Neural cell (in vitro differentiated cells): ENCODE measurements around the gene CTNNA1. TPM values are rescaled to one million over a fixed set of nuclear protein-coding genes. Genes with fewer than 3 reads are reported as not detected.

Experiments
- H2AFZ ChIP-seq: fragments of 200-600, 300-800 bp; sonication (generic), shearing (Covaris generic); 2 replicates; pipeline ENCODE4 v1.6.0; 2014; ENCODE audit warnings: low read depth, mild to moderate bottlenecking, antibody characterized with exemption, low read length, moderate library complexity
- H3F3A ChIP-seq: fragments of 200-600 bp; shearing (Covaris generic); 2 replicates; pipeline ENCODE4 v1.6.1; 2016; ENCODE audit warnings: mild to moderate bottlenecking, moderate library complexity, mixed read lengths, antibody characterized with exemption, low read length; ENCODE audit not compliant: insufficient read depth, poor library complexity, severe bottlenecking
- H3K27ac ChIP-seq: fragments of 200-600, 300-800 bp; sonication (generic), shearing (Covaris generic); 2 replicates; pipeline ENCODE4 v1.5.1; 2014; ENCODE audit warnings: mild to moderate bottlenecking, low read length, moderate library complexity
- H3K27me3 ChIP-seq: fragments of 300-800, 200-600 bp; sonication (generic), shearing (Covaris generic); 2 replicates; pipeline ENCODE4 v1.6.0; 2014; ENCODE audit warnings: mild to moderate bottlenecking, low read depth, low read length, moderate library complexity; ENCODE audit not compliant: insufficient read depth
- H3K36me3 ChIP-seq: fragments of 300-800, 200-600 bp; sonication (generic), shearing (Covaris generic); 2 replicates; pipeline ENCODE4 v1.5.1; 2014; ENCODE audit warnings: mild to moderate bottlenecking, antibody characterized with exemption, low read length, moderate library complexity; ENCODE audit not compliant: insufficient read depth
- H3K4me2 ChIP-seq: fragments of 300-800, 200-600 bp; sonication (generic), shearing (Covaris generic); 2 replicates; pipeline ENCODE4 v1.6.0; 2014; ENCODE audit warnings: mild to moderate bottlenecking, low read length
- H3K4me3 ChIP-seq: fragments of 300-800, 200-600 bp; sonication (generic), shearing (Covaris generic); 2 replicates; pipeline ENCODE4 v1.5.1; 2014; ENCODE audit warnings: mild to moderate bottlenecking, low read length, moderate library complexity
- H3K79me2 ChIP-seq: fragments of 200-600 bp; shearing (Covaris generic); replicated peaks from 2 replicates; pipeline ENCODE4 v1.6.0; 2014; ENCODE audit warnings: mild to moderate bottlenecking, low read length, moderate library complexity; ENCODE audit not compliant: insufficient read depth
- H3K9ac ChIP-seq: fragments of 300-800, 200-600 bp; sonication (generic), shearing (Covaris generic); 2 replicates; pipeline ENCODE4 v1.6.1; 2016; ENCODE audit warnings: mild to moderate bottlenecking, low read length, mixed read lengths
- H3K9me2 ChIP-seq: fragments of 200-600 bp; shearing (Covaris generic); 2 replicates; pipeline ENCODE4 v1.6.1; 2016; ENCODE audit warnings: mild to moderate bottlenecking, low read length, mixed read lengths; ENCODE audit not compliant: insufficient read depth
- H3K9me3 ChIP-seq: fragments of 200-600, 300-800 bp; sonication (generic), shearing (Covaris generic); 2 replicates; pipeline ENCODE4 v1.6.1; 2016; ENCODE audit warnings: mild to moderate bottlenecking, mixed run types, low read length, moderate library complexity, mixed read lengths
- H4K20me1 ChIP-seq: fragments of 200-600 bp; shearing (Covaris generic); 2 replicates; pipeline ENCODE4 v1.6.1; 2016; ENCODE audit warnings: mild to moderate bottlenecking, mixed run types; ENCODE audit not compliant: insufficient read depth
- CTCF ChIP-seq: fragments of 450-650 bp; IDR thresholded peaks from 2 replicates; pipeline ENCODE4 v1.5.1; 2014; ENCODE audit warnings: antibody characterized with exemption, mild to moderate bottlenecking, moderate library complexity; ENCODE audit not compliant: poor library complexity, severe bottlenecking
- EP300 ChIP-seq: fragments of 450-650 bp; conservative IDR thresholded peaks from 2 replicates; pipeline ENCODE4 v1.6.1; 2014; ENCODE audit warnings: antibody characterized with exemption, mild to moderate bottlenecking, moderate library complexity; ENCODE audit not compliant: poor library complexity, severe bottlenecking
- EZH2 ChIP-seq: fragments of 200-600, 300-800 bp; shearing (Covaris generic), sonication (generic); IDR thresholded peaks from 2 replicates; pipeline ENCODE4 v1.6.1; 2014; ENCODE audit warnings: antibody characterized with exemption, low read length, borderline replicate concordance, mild to moderate bottlenecking; ENCODE audit not compliant: insufficient read depth, poor library complexity, severe bottlenecking
- MXI1 ChIP-seq: fragments of 450-650 bp; conservative IDR thresholded peaks from 2 replicates; pipeline ENCODE4 v1.6.1; 2014; ENCODE audit warnings: antibody characterized with exemption, mild to moderate bottlenecking; ENCODE audit not compliant: poor library complexity, severe bottlenecking
- POLR2AphosphoS5 ChIP-seq: IDR thresholded peaks from 2 replicates; pipeline ENCODE4 v1.6.1; 2012
- RAD21 ChIP-seq: fragments of 450-650 bp; conservative IDR thresholded peaks from 2 replicates; pipeline ENCODE4 v1.6.1; 2014; ENCODE audit warnings: antibody characterized with exemption, mild to moderate bottlenecking, moderate library complexity
- REST ChIP-seq: IDR thresholded peaks from 2 replicates; pipeline ENCODE4 v1.6.1; 2012; ENCODE audit warnings: borderline replicate concordance
- SMC3 ChIP-seq: fragments of 450-650 bp; conservative IDR thresholded peaks from 2 replicates; pipeline ENCODE4 v1.6.1; 2014; ENCODE audit warnings: antibody characterized with exemption, mild to moderate bottlenecking, moderate library complexity; ENCODE audit not compliant: poor library complexity
- TAF1 ChIP-seq: IDR thresholded peaks from 2 replicates; pipeline ENCODE4 v1.6.1; 2012; ENCODE audit warnings: low read depth
- polyA plus RNA-seq: library from polyadenylated mRNA; depleted of rRNA; stranded (reverse); fragments of >200 nt; gene quantifications from 2 replicates; pipeline ENCODE4 v1.2.3, GENCODE V29; 2014

Gene CTNNA1
- polyA plus RNA-seq, 1 donor from 2014 or later = 87.9 TPM

- Histone ChIP-seq H3K9me3 (no peaks in the 10 kb centered on the region), H4K20me1 (no peaks in the 10 kb centered on the region), H3K4me3 (no peak overlapping the region), H2AFZ (no peak overlapping the region), H3K27me3 (no peaks in the 10 kb centered on the region), H3F3A (no peaks in the 10 kb centered on the region), H3K27ac (no peak overlapping the region), H3K9me2 (no peaks in the 10 kb centered on the region), H3K9ac (no peak overlapping the region), H3K36me3 (no peaks in the 10 kb centered on the region), H3K79me2 (no peaks in the 10 kb centered on the region), H3K4me2 (no peak overlapping the region)
- no peak for TF ChIP-seq SMC3
- no peak for TF ChIP-seq EZH2
Observed at GRCh38 chr5:138711811-138712210, 41.4 kb upstream of the CTNNA1 start.

GRCh38 chr5:138712324-138712723 lies 40.9 kb upstream of the CTNNA1 start:
- TF ChIP-seq SMC3 = no peak
- no peak for TF ChIP-seq REST
- H3K9me2 ChIP-seq = no peaks in the 10 kb centered on the region
- H3F3A ChIP-seq = no peaks in the 10 kb centered on the region
- no peak overlapping the region for H3K27ac ChIP-seq
- H3K9me3 ChIP-seq = no peaks in the 10 kb centered on the region
- H4K20me1 ChIP-seq = no peaks in the 10 kb centered on the region
- no peaks in the 10 kb centered on the region for H3K79me2 ChIP-seq
- no peak overlapping the region for H2AFZ ChIP-seq
- no peaks in the 10 kb centered on the region for H3K36me3 ChIP-seq
- H3K9ac ChIP-seq = no peak overlapping the region
- H3K4me2 ChIP-seq = no peak overlapping the region
- H3K27me3 ChIP-seq = no peaks in the 10 kb centered on the region
- H3K4me3 ChIP-seq = no peak overlapping the region

- Histone ChIP-seq H3K36me3 (no peaks in the 10 kb centered on the region), H3K27me3 (no peaks in the 10 kb centered on the region), H3K9ac (no peak overlapping the region), H2AFZ (no peak overlapping the region), H3K9me3 (no peaks in the 10 kb centered on the region), H3K4me2 (no peak overlapping the region), H3F3A (no peaks in the 10 kb centered on the region), H3K4me3 (no peak overlapping the region), H3K27ac (no peak overlapping the region), H4K20me1 (no peaks in the 10 kb centered on the region), H3K9me2 (no peaks in the 10 kb centered on the region), H3K79me2 (no peaks in the 10 kb centered on the region)
- TF ChIP-seq TAF1 (no peak), EP300 (no peak), REST (no peak), SMC3 (no peak), MXI1 (no peak), RAD21 (no peak), POLR2AphosphoS5 (no peak), EZH2 (no peak), CTCF (no peak)
Observed at GRCh38 chr5:138712791-138713190, 40.4 kb upstream of the CTNNA1 start.
